Endothelial cell of umbilical vein (primary cell): ENCODE results near the gene CABYR. TPM values are rescaled to one million over a fixed set of nuclear protein-coding genes. Genes with fewer than 3 reads are reported as not detected.

Source experiments
- BruUV-seq: library from RNA; stranded (reverse); fragments of 400-500 nt; replicated peaks from 2 replicates; lab custom pipeline; 2021; lab: Mats Ljungman, UMichigan
- CTCF ChIA-PET: fragments of 300-600, 350-600 bp; sonication (Branson Sonifier 250); formaldehyde crosslinking; loops from one replicate; lab custom pipeline; 2021; ENCODE audit warnings: antibody characterized with exemption, inconsistent platforms; lab: Charles Lee
- POLR2A ChIA-PET: fragments of 300-600, 350-600 bp; sonication (Branson Sonifier 250); formaldehyde crosslinking; loops from one replicate; lab custom pipeline; 2021; ENCODE audit warnings: antibody characterized with exemption, inconsistent platforms; lab: Charles Lee
- DNase-seq: peaks from one replicate; pipeline ENCODE4 v3.0.0-alpha.2; 2011; ENCODE audit warnings: low read depth, low spot score
- FAIRE-seq: peaks from 2 replicates; lab custom pipeline; 2011; peaks lifted over from hg19 to GRCh38; lab: Jason Lieb, UNC
- H2AFZ ChIP-seq: 2 replicates; pipeline ENCODE4 v1.6.0; 2012; ENCODE audit warnings: low read depth, low read length, control low read depth, inconsistent platforms
- H3K27ac ChIP-seq: 2 replicates; pipeline ENCODE4 v1.5.1; 2011; ENCODE audit warnings: low read depth, mild to moderate bottlenecking, control low read depth, low read length, moderate library complexity; ENCODE audit not compliant: insufficient read depth
- H3K27me3 ChIP-seq, 2 experiments: 2 replicates each; pipeline versions ENCODE4 v1.6.0 to v1.6.1; 2011; ENCODE audit warnings: low read length in 2 of 2, mixed read lengths in 1 of 2; ENCODE audit not compliant: control insufficient read depth in 2 of 2, insufficient read depth in 2 of 2
- H3K36me3 ChIP-seq, 2 experiments: 2 replicates in 1 of 2; 3 replicates in 1 of 2; pipeline ENCODE4 v1.5.1; 2011; ENCODE audit warnings: low read length in 2 of 2, mild to moderate bottlenecking in 1 of 2, moderate library complexity in 1 of 2; ENCODE audit not compliant: control insufficient read depth in 2 of 2, insufficient read depth in 2 of 2; ENCODE audit errors: extremely low read depth in 1 of 2
- H3K4me1 ChIP-seq: 3 replicates; pipeline ENCODE4 v1.5.1; 2011; ENCODE audit warnings: mild to moderate bottlenecking, low read length; ENCODE audit not compliant: control insufficient read depth, insufficient read depth; ENCODE audit errors: extremely low read depth
- H3K4me2 ChIP-seq: 2 replicates; pipeline ENCODE4 v1.6.1; 2011; ENCODE audit warnings: low read length, control low read depth, mixed read lengths; ENCODE audit not compliant: insufficient read depth
- H3K4me3 ChIP-seq, 3 experiments: fragments of 200-600 bp in 1 of 3; sonication (generic), shearing (Covaris generic) in 1 of 3; replicated peaks in 1 of 3; 2 replicates each; pipeline ENCODE4 v1.5.1; 2011 to 2016; ENCODE audit warnings: control low read depth in 3 of 3, low read length in 3 of 3, mild to moderate bottlenecking in 2 of 3, inconsistent platforms in 1 of 3, low read depth in 1 of 3, moderate library complexity in 1 of 3; ENCODE audit not compliant: insufficient read depth in 1 of 3
- H3K79me2 ChIP-seq: 2 replicates; pipeline ENCODE4 v1.6.0; 2012; ENCODE audit warnings: low read length, inconsistent platforms; ENCODE audit not compliant: control insufficient read depth, insufficient read depth
- H3K9ac ChIP-seq: replicated peaks from 2 replicates; pipeline ENCODE3; 2011; ENCODE audit warnings: low read length, control low read depth; ENCODE audit not compliant: insufficient read depth; ENCODE audit errors: extremely low read depth
- H3K9me1 ChIP-seq: replicated peaks from 3 replicates; pipeline ENCODE4 v1.6.0; 2011; ENCODE audit warnings: mild to moderate bottlenecking, low read length; ENCODE audit not compliant: control insufficient read depth, insufficient read depth; ENCODE audit errors: extremely low read depth
- H3K9me3 ChIP-seq: replicated peaks from 2 replicates; pipeline ENCODE4 v1.5.1; 2012; ENCODE audit warnings: low read length, inconsistent platforms; ENCODE audit not compliant: control insufficient read depth, insufficient read depth
- H4K20me1 ChIP-seq: replicated peaks from 2 replicates; pipeline ENCODE3; 2011; ENCODE audit warnings: mild to moderate bottlenecking, low read length; ENCODE audit not compliant: control insufficient read depth, insufficient read depth; ENCODE audit errors: extremely low read depth
- EZH2 ChIP-seq: IDR thresholded peaks from 2 replicates; pipeline ENCODE4 v1.6.1; 2012; ENCODE audit warnings: borderline replicate concordance, low read depth, mild to moderate bottlenecking, moderate library complexity, low read length, inconsistent platforms; ENCODE audit not compliant: severe bottlenecking
- FOS ChIP-seq: IDR thresholded peaks from 2 replicates; pipeline ENCODE4 v1.6.1; 2011; ENCODE audit warnings: mild to moderate bottlenecking, low read length, moderate library complexity, borderline replicate concordance; ENCODE audit not compliant: insufficient read depth
- GATA2 ChIP-seq: IDR thresholded peaks from 2 replicates; pipeline ENCODE4 v1.7.0; 2011; ENCODE audit warnings: low read depth, mild to moderate bottlenecking, moderate library complexity, mixed read lengths, low read length; ENCODE audit not compliant: insufficient read length, insufficient read depth
- JUN ChIP-seq: IDR thresholded peaks from 2 replicates; pipeline ENCODE4 v1.6.1; 2011; ENCODE audit warnings: borderline replicate concordance, low read depth; ENCODE audit not compliant: insufficient read length, insufficient read depth
- MYC ChIP-seq: IDR thresholded peaks from one replicate; pipeline ENCODE4 v1.6.1; 2011; ENCODE audit warnings: mild to moderate bottlenecking, low read depth, low read length
- POLR2A ChIP-seq: IDR thresholded peaks from 2 replicates; pipeline ENCODE4 v1.6.1; 2012; ENCODE audit warnings: low read depth, mild to moderate bottlenecking, control low read depth, low read length
- POLR2AphosphoS5 ChIP-seq: IDR thresholded peaks from 2 replicates; pipeline ENCODE4 v1.6.1; 2012; ENCODE audit warnings: low read depth, mild to moderate bottlenecking, control low read depth, low read length, moderate library complexity; ENCODE audit not compliant: insufficient read depth
- dilution Hi-C: fragments of 300-500 bp; cut with MboI; formaldehyde crosslinking; loops from one replicate; pipeline ENCODE4 v1.15.0; 2019; ENCODE audit warnings: low sequenced_read_pairs; ENCODE audit not compliant: extremely low pct_ligation_motif_present
- intact Hi-C: fragments of 100-400 bp; cut with micrococcal nuclease; formaldehyde crosslinking; loops from one replicate; pipeline ENCODE4 v1.10.0; 2022
- polyA plus RNA-seq, 4 experiments: library from polyadenylated mRNA; depleted of rRNA in 3 of 4; stranded (reverse) in 3 of 4; unstranded in 1 of 4; fragments of >200 nt; gene quantifications; 2 replicates each; pipeline versions ENCODE4 v1.2.1 to v1.2.3, GENCODE V29; 2011 to 2012; ENCODE audit warnings: missing spikeins in 1 of 4
- total RNA-seq: library from RNA; stranded (reverse); gene quantifications from 2 replicates; pipeline ENCODE4 v1.2.3, GENCODE V29; 2021
- TF ChIP-seq, protein P1 (sequence below): IDR thresholded peaks from 2 replicates; pipeline ENCODE4 v1.6.1; 2011; ENCODE audit not compliant: insufficient read depth, insufficient read length
- TF ChIP-seq, protein P2 (sequence below), 2 donors: IDR thresholded peaks; 1 replicate in 1 of 2; 2 replicates in 1 of 2; pipeline ENCODE4 v1.5.1; 2011; ENCODE audit warnings: low read length in 2 of 2, mild to moderate bottlenecking in 2 of 2, moderate library complexity in 2 of 2, control low read depth in 1 of 2, inconsistent platforms in 1 of 2, low read depth in 1 of 2; ENCODE audit not compliant: insufficient read depth in 1 of 2; ENCODE audit errors: extremely low read depth in 1 of 2

CABYR gene
- total and polyA plus RNA-seq, 2 donors (not counting 3 experiments of a cell fraction or from before 2014, with no cell fraction given): 3.9 to 8.9 TPM

DNA sequence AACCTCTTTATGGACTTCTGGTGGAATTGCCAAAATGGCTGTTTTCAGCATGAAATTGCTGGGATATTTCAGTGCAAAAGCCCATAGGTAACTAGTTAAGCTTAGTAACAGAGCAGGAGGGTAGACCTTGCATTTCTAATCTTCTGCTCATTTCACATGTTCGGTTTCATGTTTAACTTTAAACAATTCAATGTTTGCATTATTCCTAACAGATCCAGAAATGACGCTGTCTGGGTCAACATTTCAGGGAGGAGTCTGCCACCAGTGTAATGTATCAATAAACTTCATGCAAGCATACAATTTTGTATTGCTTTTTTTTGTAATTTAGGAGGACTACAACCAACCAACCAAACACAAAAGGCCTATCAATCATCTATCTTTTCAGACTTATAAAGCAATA, 22.4 kb downstream of the CABYR start:
- H3K79me2 ChIP-seq: no peaks in the 10 kb centered on the region
- H4K20me1 ChIP-seq: no peaks in the 10 kb centered on the region
- no peak for TF ChIP-seq GATA2
- no peak for TF ChIP-seq FOS
- no peak for TF ChIP-seq JUN
- no peak for TF ChIP-seq MYC
- TF ChIP-seq EZH2: no peak
- no peak for TF ChIP-seq POLR2AphosphoS5
- TF ChIP-seq, protein P1, sequence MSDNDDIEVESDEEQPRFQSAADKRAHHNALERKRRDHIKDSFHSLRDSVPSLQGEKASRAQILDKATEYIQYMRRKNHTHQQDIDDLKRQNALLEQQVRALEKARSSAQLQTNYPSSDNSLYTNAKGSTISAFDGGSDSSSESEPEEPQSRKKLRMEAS: no peak
- TF ChIP-seq, protein P2, sequence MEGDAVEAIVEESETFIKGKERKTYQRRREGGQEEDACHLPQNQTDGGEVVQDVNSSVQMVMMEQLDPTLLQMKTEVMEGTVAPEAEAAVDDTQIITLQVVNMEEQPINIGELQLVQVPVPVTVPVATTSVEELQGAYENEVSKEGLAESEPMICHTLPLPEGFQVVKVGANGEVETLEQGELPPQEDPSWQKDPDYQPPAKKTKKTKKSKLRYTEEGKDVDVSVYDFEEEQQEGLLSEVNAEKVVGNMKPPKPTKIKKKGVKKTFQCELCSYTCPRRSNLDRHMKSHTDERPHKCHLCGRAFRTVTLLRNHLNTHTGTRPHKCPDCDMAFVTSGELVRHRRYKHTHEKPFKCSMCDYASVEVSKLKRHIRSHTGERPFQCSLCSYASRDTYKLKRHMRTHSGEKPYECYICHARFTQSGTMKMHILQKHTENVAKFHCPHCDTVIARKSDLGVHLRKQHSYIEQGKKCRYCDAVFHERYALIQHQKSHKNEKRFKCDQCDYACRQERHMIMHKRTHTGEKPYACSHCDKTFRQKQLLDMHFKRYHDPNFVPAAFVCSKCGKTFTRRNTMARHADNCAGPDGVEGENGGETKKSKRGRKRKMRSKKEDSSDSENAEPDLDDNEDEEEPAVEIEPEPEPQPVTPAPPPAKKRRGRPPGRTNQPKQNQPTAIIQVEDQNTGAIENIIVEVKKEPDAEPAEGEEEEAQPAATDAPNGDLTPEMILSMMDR (IDR thresholded peaks at IDR 0.05; ENCODE audit: extremely low read depth in 1 of 2, insufficient read depth in 1 of 2, low read depth in 1 of 2, low read length in 2 of 2): no peak
- TF ChIP-seq POLR2A: no peak
- no peaks in the 10 kb centered on the region for H3K4me1 ChIP-seq
- no peak for DNase-seq
- BruUV-seq: no TSS peak
- dilution Hi-C loops: no loop called here
- ChIA-PET CTCF (interaction anchor here (1.7 kb wide), 1 partner anchor 15 kb away, joined by 7 read pairs; no protein-coding TSS in a partner anchor), POLR2A (interaction anchor here (1.1 kb wide), 1 partner anchor 23 kb away, joined by 4 read pairs; the partner anchor contains the start of gene CABYR)
- no peaks in the 10 kb centered on the region for H3K36me3 ChIP-seq
- H2AFZ ChIP-seq: no peak overlapping the region
- H3K27ac ChIP-seq: no peak overlapping the region
- H3K4me2 ChIP-seq: no peak overlapping the region
- H3K9ac ChIP-seq: no peak overlapping the region
- H3K9me3 ChIP-seq: no peaks in the 10 kb centered on the region
- H3K9me1 ChIP-seq: no peaks in the 10 kb centered on the region
- intact Hi-C loops: no loop called here
- no peak overlapping the region for H3K4me3 ChIP-seq
- no peak for FAIRE-seq
- H3K27me3 ChIP-seq: no peaks in the 10 kb centered on the region
